CD4-positive, alpha-beta T cell (primary cell): ENCODE results near the gene DCTN4. TPM values are rescaled to one million over a fixed set of nuclear protein-coding genes. Genes with fewer than 3 reads are reported as not detected.
A peak's percentile ranks its signal among the peaks of the same experiment; 100 is the strongest.
"Not testable (repeated sequence)": the region's sequence is repeated elsewhere in the genome, so short reads cannot be mapped to it uniquely, and the experiment has no call there.

Experiments used
- ATAC-seq: fragments of 200-7000 bp; cut with Tn5 transposase; one replicate; pipeline ENCODE4 v1.10.0; 2022; ENCODE audit warnings: mild to moderate bottlenecking; ENCODE audit not compliant: poor library complexity
- CTCF ChIA-PET: fragments of 350-600 bp; sonication (Branson Sonifier 250); formaldehyde crosslinking; loops from one replicate; lab custom pipeline; 2021; ENCODE audit warnings: antibody characterized with exemption, inconsistent platforms; lab: Charles Lee
- POLR2A ChIA-PET: fragments of 350-600 bp; sonication (Branson Sonifier 250); formaldehyde crosslinking; loops from one replicate; lab custom pipeline; 2021; ENCODE audit warnings: antibody characterized with exemption, inconsistent platforms; lab: Charles Lee
- DNase-seq, 14 experiments: peaks; one replicate each; pipeline ENCODE4 v3.0.0-alpha.2; 2013 to 2020; ENCODE audit warnings: mixed read lengths in 2 of 14
- H3K27ac ChIP-seq, 2 donors: one replicate each; pipeline versions ENCODE4 v1.5.1 to v1.7.0; 2013; ENCODE audit warnings: low read length in 2 of 2, low read depth in 1 of 2, mild to moderate bottlenecking in 1 of 2
- H3K27me3 ChIP-seq, 2 experiments: 1 replicate in 1 of 2; 2 replicates in 1 of 2; pipeline versions ENCODE4 v1.6.1 to v1.7.0; 2013; ENCODE audit warnings: low read length in 2 of 2, control low read depth in 1 of 2, mild to moderate bottlenecking in 1 of 2, moderate library complexity in 1 of 2; ENCODE audit not compliant: insufficient read depth in 2 of 2, control insufficient read depth in 1 of 2
- H3K36me3 ChIP-seq: one replicate; pipeline ENCODE4 v1.6.1; 2013; ENCODE audit warnings: low read length, control low read depth; ENCODE audit not compliant: insufficient read depth
- H3K4me1 ChIP-seq: one replicate; pipeline ENCODE4 v1.6.1; 2013; ENCODE audit warnings: low read length, control low read depth; ENCODE audit not compliant: insufficient read depth
- H3K4me3 ChIP-seq: one replicate; pipeline ENCODE4 v1.5.1; 2013; ENCODE audit warnings: mild to moderate bottlenecking, low read length, moderate library complexity
- H3K9me3 ChIP-seq, 2 experiments: 1 replicate in 1 of 2; 2 replicates in 1 of 2; pipeline versions ENCODE4 v1.6.1 to v1.7.0; 2013; ENCODE audit warnings: low read length in 2 of 2, mild to moderate bottlenecking in 2 of 2, control low read depth in 1 of 2, moderate library complexity in 1 of 2; ENCODE audit not compliant: control insufficient read depth in 1 of 2, insufficient read depth in 1 of 2
- H3K27ac Mint-ChIP-seq: one replicate; pipeline ENCODE4 v1.8.0; 2020; ENCODE audit warnings: mixed read lengths
- H3K27me3 Mint-ChIP-seq: one replicate; pipeline ENCODE4 v1.8.0; 2021; ENCODE audit warnings: mixed read lengths
- H3K36me3 Mint-ChIP-seq: one replicate; pipeline ENCODE4 v1.8.0; 2021; ENCODE audit warnings: low read depth, mixed read lengths
- H3K4me1 Mint-ChIP-seq: one replicate; pipeline ENCODE4 v1.8.0; 2021; ENCODE audit warnings: low read depth, mixed read lengths
- H3K4me3 Mint-ChIP-seq: one replicate; pipeline ENCODE4 v1.8.0; 2020; ENCODE audit warnings: mild to moderate bottlenecking, mixed read lengths
- H3K9me3 Mint-ChIP-seq: one replicate; pipeline ENCODE4 v1.8.0; 2020; ENCODE audit warnings: mixed read lengths
- CTCF ChIP-seq: fragments of 200-600 bp; IDR thresholded peaks from one replicate; pipeline ENCODE4 v1.8.0; 2022; ENCODE audit warnings: antibody characterized with exemption, mild to moderate bottlenecking
- intact Hi-C, 2 experiments: fragments of 100-400 bp; cut with DNase I in 1 of 2; cut with micrococcal nuclease in 1 of 2; formaldehyde crosslinking; loops; one replicate each; pipeline versions ENCODE4 v1.15.1 to v1.9.0; 2023 to 2025; cut with DNase I, micrococcal nuclease
- total RNA-seq, 174 experiments: library from RNA in 2 of 174; stranded (reverse) in 2 of 174; gene quantifications; one replicate each; pipeline ENCODE4 v1.2.3 and lab custom pipeline; 2021 to 2026

Gene DCTN4
- total RNA-seq, 2 experiments from 2014 or later: 81.2 to 84.4 TPM

GRCh38 chr5:150742455-150743141 lies 16.2 kb downstream of the DCTN4 start:
- ATAC-seq: peak; percentile 24
- Histone ChIP-seq H3K4me1 (peaks cover 11% of the 10 kb centered on the region), H3K36me3 (peaks cover 32% of the 10 kb centered on the region)
- Mint-ChIP-seq H3K36me3 (peaks cover 67% of the 10 kb centered on the region), H3K4me3 (peak overlapping the region; percentile 1), H3K4me1 (peaks cover 68% of the 10 kb centered on the region), H3K27ac (peak overlapping the region; percentile 61)
- H3K9me3 Mint-ChIP-seq, H3K9me3 ChIP-seq, H3K27ac ChIP-seq, DNase-seq, H3K27me3 ChIP-seq, CTCF ChIA-PET, H3K27me3 Mint-ChIP-seq, H3K4me3 ChIP-seq, intact Hi-C loops: not testable (repeated sequence)
- POLR2A ChIA-PET: interaction anchor here (1.1 to 1.9 kb wide), 2 partner anchors 16 to 41 kb away, joined by 3 to 7 read pairs; partner anchors contain the start of gene DCTN4

- ChIA-PET POLR2A (interaction anchor here (1.9 kb wide), 1 partner anchor 17 kb away, joined by 7 read pairs; the partner anchor contains the start of gene DCTN4), CTCF (no interaction called here)
- intact Hi-C loops: no loop called here
- Histone ChIP-seq H3K27ac (no peak overlapping the region), H3K4me1 (peaks cover 11% of the 10 kb centered on the region), H3K4me3 (no peak overlapping the region), H3K9me3 (peaks cover 0 to 4% of the 10 kb centered on the region in 2 experiments), H3K27me3 (no peaks in the 10 kb centered on the region), H3K36me3 (peaks cover 40% of the 10 kb centered on the region)
- DNase-seq (no peak), ATAC-seq (peak; percentile 55)
- Mint-ChIP-seq H3K27me3 (no peaks in the 10 kb centered on the region), H3K9me3 (peaks cover 5% of the 10 kb centered on the region), H3K4me3 (no peak overlapping the region), H3K36me3 (peaks cover 83% of the 10 kb centered on the region), H3K4me1 (peaks cover 77% of the 10 kb centered on the region), H3K27ac (no peak overlapping the region)
- no peak for TF ChIP-seq CTCF
Observed at GRCh38 chr5:150740992-150741391, 17.8 kb downstream of the DCTN4 start.

- Mint-ChIP-seq H3K27ac (no peak overlapping the region), H3K9me3 (peaks cover 5% of the 10 kb centered on the region), H3K4me3 (no peak overlapping the region), H3K4me1 (peaks cover 77% of the 10 kb centered on the region), H3K27me3 (no peaks in the 10 kb centered on the region), H3K36me3 (peaks cover 96% of the 10 kb centered on the region)
- Histone ChIP-seq H3K4me1 (peaks cover 21% of the 10 kb centered on the region), H3K9me3 (peaks cover 0 to 4% of the 10 kb centered on the region in 2 experiments), H3K27ac (no peak overlapping the region), H3K4me3 (no peak overlapping the region), H3K36me3 (peaks cover 58% of the 10 kb centered on the region), H3K27me3 (no peaks in the 10 kb centered on the region)
- ATAC-seq (no peak), DNase-seq (no peak)
- intact Hi-C loops: no loop called here
- ChIA-PET POLR2A (interaction anchor here (1.5 kb wide), 1 partner anchor 45 kb away, joined by 5 read pairs; no protein-coding TSS in a partner anchor), CTCF (no interaction called here)
- TF ChIP-seq CTCF: no peak
Observed at GRCh38 chr5:150738862-150739261, 20.0 kb downstream of the DCTN4 start.
